Measurements from ENCODE around the gene CPNE6.

CPNE6 gene

GRCh38 chr14:24126939-24127338, 55.6 kb downstream of the CPNE6 start (continued):
- no peak for TF ChIP-seq PRDM10 (tag by site-specific recombination; IDR thresholded peaks at IDR 0.05)
- no peak for TF ChIP-seq ZBTB1 (tag by site-specific recombination; IDR thresholded peaks at IDR 0.05)
- TF ChIP-seq PBX3 (CRISPR knock-in tag; IDR thresholded peaks at IDR 0.05) = no peak
- no peak for TF ChIP-seq ZNF645 (tag by site-specific recombination; IDR thresholded peaks at IDR 0.05)

- Histone ChIP-seq H3K4me1 (ENCODE audit: control insufficient read depth, insufficient read depth, low read length) (no peaks in the 10 kb centered on the region), H3K36me3 (ENCODE audit: control insufficient read depth in 2 of 2, insufficient read depth in 1 of 2, low read length in 2 of 2) (peaks cover 0 to 15% of the 10 kb centered on the region in 2 experiments; a peak in 1 of 3 replicates), H3K4me3 (ENCODE audit: low read depth, low read length) (no peak overlapping the region), H3K9me3 (ENCODE audit: control insufficient read depth, insufficient read depth, low read depth, low read length) (no peaks in the 10 kb centered on the region), H3K27ac (ENCODE audit: extremely low read depth, low read depth, low read length) (no peak overlapping the region)
- ChIA-PET CTCF (no interaction called here), POLR2A (interaction anchor here (1.7 to 2.6 kb wide), 2 partner anchors 8 to 13 kb away, joined by 10 to 14 read pairs; partner anchors contain the start of genes DCAF11, NRL and PSME1)
- TF ChIP-seq ZNF2 (tag by site-specific recombination; IDR thresholded peaks at IDR 0.05) (no peak), ZNF560 (tag by site-specific recombination; IDR thresholded peaks at IDR 0.05; ENCODE audit: borderline replicate concordance) (no peak)
Observed at GRCh38 chr14:24127673-24128072, 56.3 kb downstream of the CPNE6 start.

Data from HEK293 (cell line).